ENCODE results near the gene PUM2.

DNA sequence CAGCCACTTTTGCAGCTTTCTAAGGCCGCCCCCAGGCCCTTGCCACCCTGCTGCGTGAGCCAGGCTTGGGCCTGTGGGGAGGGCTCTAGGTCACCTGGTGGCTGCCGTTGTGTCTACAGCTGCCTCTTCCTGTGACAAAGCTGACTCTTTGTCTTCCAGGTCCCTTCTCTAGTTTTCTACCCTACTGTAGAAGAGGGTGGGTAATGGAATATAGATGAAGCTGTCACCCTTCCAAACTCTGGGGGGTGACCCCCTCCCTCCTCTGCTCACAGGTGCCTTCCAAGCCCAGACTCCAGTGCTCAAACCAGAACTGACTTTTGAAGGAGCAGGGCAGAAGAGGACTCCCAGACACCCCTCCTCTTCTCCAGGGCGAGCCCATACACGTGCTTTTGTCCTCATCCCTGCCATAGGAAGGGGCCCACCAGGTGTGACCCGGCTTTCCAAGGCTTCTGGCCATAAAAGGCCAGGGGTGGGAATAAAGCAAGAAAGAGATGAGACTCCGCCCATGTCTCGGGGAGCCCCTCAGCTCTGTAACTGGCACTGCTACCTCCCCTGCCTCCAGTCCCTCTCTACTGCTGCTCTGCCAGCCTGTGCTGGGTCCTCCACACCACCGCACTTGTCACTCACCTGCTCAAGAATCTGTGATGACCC lies 107.8 kb downstream of the PUM2 start:
- no peak for TF ChIP-seq POLR2A (IDR thresholded peaks at IDR 0.05; ENCODE audit: low read depth, low read length)
- TF ChIP-seq PAX5 (IDR thresholded peaks at IDR 0.05; ENCODE audit: insufficient read depth, low read length, severe bottlenecking), result no peak
